ENCODE measurements around the gene SGCA. TPM values are rescaled to one million over a fixed set of nuclear protein-coding genes. Genes with fewer than 3 reads are reported as not detected.

Gene SGCA
- total and polyA plus RNA-seq, 2 of the 13 experiments (the other 11 are each of a cell fraction or from before 2014, with no cell fraction given) = not detected

- TF ChIP-seq RELA (CRISPR knock-in tag; IDR thresholded peaks at IDR 0.05) = no peak
- no peak for TF ChIP-seq TRAFD1 (CRISPR knock-in tag; IDR thresholded peaks at IDR 0.05; ENCODE audit: borderline replicate concordance)
- no peak for TF ChIP-seq USF2 (IDR thresholded peaks at IDR 0.05; ENCODE audit: low read depth, low read length)
- TF ChIP-seq USF2 (CRISPR knock-in tag; IDR thresholded peaks at IDR 0.05; ENCODE audit: borderline replicate concordance) = no peak
- peak; percentile 93 for TF ChIP-seq ZNF687 (CRISPR knock-in tag; IDR thresholded peaks at IDR 0.05)
- no peak for TF ChIP-seq SMC3 (IDR thresholded peaks at IDR 0.05; ENCODE audit: low read length)
- TF ChIP-seq GPBP1L1 (CRISPR knock-in tag; IDR thresholded peaks at IDR 0.05) = no peak
- peak; percentile 92 for TF ChIP-seq ARNT2 (CRISPR knock-in tag; IDR thresholded peaks at IDR 0.05; ENCODE audit: low read depth)
- TF ChIP-seq HDAC1 (CRISPR knock-in tag; IDR thresholded peaks at IDR 0.05) = peak; percentile 44
- TF ChIP-seq RARG (CRISPR knock-in tag; IDR thresholded peaks at IDR 0.05; ENCODE audit: low read depth) = no peak
- TF ChIP-seq CBX2 (IDR thresholded peaks at IDR 0.05; ENCODE audit: low read depth, low read length) = no peak
- TF ChIP-seq CBX2 (CRISPR knock-in tag; IDR thresholded peaks at IDR 0.05; ENCODE audit: low read depth) = peak; percentile 82; the same call in 1 of the 2 replicates
- TF ChIP-seq KLF15 (CRISPR knock-in tag; IDR thresholded peaks at IDR 0.05; ENCODE audit: borderline replicate concordance) = peak; percentile 74; the same call in 1 of the 2 replicates
- TF ChIP-seq NR0B2 (CRISPR knock-in tag; IDR thresholded peaks at IDR 0.05) = peak; percentile 79
- peak; percentile 84 for TF ChIP-seq IRX3 (CRISPR knock-in tag; IDR thresholded peaks at IDR 0.05; ENCODE audit: borderline replicate concordance, low read depth)
Measured at GRCh38 chr17:50149417-50150353, 16.1 kb upstream of the SGCA start (continued).
